BLaER1 treated with 17β-estradiol and CSF1 and Interleukin-3, amounts not matched to agents 10 nM and 100 nM (cell line): ENCODE measurements around the gene FARS2.

Source experiments
- H3K27ac ChIP-seq, 11 experiments: shearing (Covaris generic); formaldehyde crosslinking; 2 replicates each; pipeline ENCODE4 v1.8.1; 2022
- H3K27me3 ChIP-seq, 11 experiments: shearing (Covaris generic); formaldehyde crosslinking; 2 replicates each; pipeline ENCODE4 v1.8.1; 2022
- H3K36me3 ChIP-seq, 11 experiments: shearing (Covaris generic); formaldehyde crosslinking; 2 replicates each; pipeline ENCODE4 v1.8.1; 2022
- H3K4me1 ChIP-seq, 10 experiments: shearing (Covaris generic); formaldehyde crosslinking; 2 replicates each; pipeline ENCODE4 v1.8.1; 2022
- H3K4me2 ChIP-seq, 11 experiments: shearing (Covaris generic); formaldehyde crosslinking; 2 replicates each; pipeline ENCODE4 v1.8.1; 2022
- H3K4me3 ChIP-seq, 10 experiments: shearing (Covaris generic); formaldehyde crosslinking; 2 replicates each; pipeline ENCODE4 v1.8.1; 2022
- H3K9ac ChIP-seq, 11 experiments: shearing (Covaris generic); formaldehyde crosslinking; 2 replicates each; pipeline ENCODE4 v1.8.1; 2022
- H3K9me3 ChIP-seq, 11 experiments: shearing (Covaris generic); formaldehyde crosslinking; replicated peaks in 1 of 11; 2 replicates each; pipeline ENCODE4 v1.8.1; 2022
- H4K20me1 ChIP-seq, 11 experiments: shearing (Covaris generic); formaldehyde crosslinking; 2 replicates each; pipeline ENCODE4 v1.8.1; 2022
- Cebpa-rat ChIP-seq, 11 experiments: shearing (Covaris generic); IDR thresholded peaks; 2 replicates each; pipeline ENCODE4 v1.8.1; 2022

FARS2 gene

GRCh38 chr6:5475779-5476178 lies 214.5 kb downstream of the FARS2 start:
- H3K4me3 ChIP-seq = no peak overlapping the region
- H3K27ac ChIP-seq = no peak overlapping the region
- no peaks in the 10 kb centered on the region for H4K20me1 ChIP-seq
- no peak overlapping the region for H3K4me2 ChIP-seq
- no peaks in the 10 kb centered on the region for H3K9me3 ChIP-seq
- no peaks in the 10 kb centered on the region for H3K27me3 ChIP-seq
- no peak overlapping the region for H3K9ac ChIP-seq
- TF ChIP-seq Cebpa-rat (IDR thresholded peaks at IDR 0.05) = no peak
- no peaks in the 10 kb centered on the region for H3K36me3 ChIP-seq
- peaks cover 0 to 14% (median 11%) of the 10 kb centered on the region in 10 experiments; a peak in 11 of 20 replicates for H3K4me1 ChIP-seq

- Histone ChIP-seq H3K36me3 (no peaks in the 10 kb centered on the region; a peak in 1 of 22 replicates), H3K27me3 (no peaks in the 10 kb centered on the region), H3K4me1 (no peaks in the 10 kb centered on the region; a peak in 2 of 20 replicates), H3K27ac (no peak overlapping the region), H4K20me1 (0 out of 22 replicates have a peak, but pooled peaks cover 0 to 6% (median 0%) of the 10 kb centered on the region in 11 experiments), H3K4me2 (no peak overlapping the region), H3K9ac (no peak overlapping the region), H3K4me3 (no peak overlapping the region), H3K9me3 (no peaks in the 10 kb centered on the region)
- TF ChIP-seq Cebpa-rat (IDR thresholded peaks at IDR 0.05) = no peak
Measured at GRCh38 chr6:5478380-5478779, 217.1 kb downstream of the FARS2 start.

GRCh38 chr6:5481033-5481432 lies 219.7 kb downstream of the FARS2 start:
- Histone ChIP-seq H3K4me3 (no peak overlapping the region), H3K36me3 (no peaks in the 10 kb centered on the region; a peak in 1 of 22 replicates), H3K27me3 (no peaks in the 10 kb centered on the region), H3K27ac (no peak overlapping the region), H4K20me1 (peaks cover 0 to 6% (median 0%) of the 10 kb centered on the region in 11 experiments; a peak in 1 of 22 replicates), H3K4me2 (no peak overlapping the region), H3K4me1 (no peaks in the 10 kb centered on the region; a peak in 2 of 20 replicates), H3K9me3 (no peaks in the 10 kb centered on the region), H3K9ac (no peak overlapping the region)
- no peak for TF ChIP-seq Cebpa-rat (IDR thresholded peaks at IDR 0.05)

GRCh38 chr6:5481750-5482149 lies 220.4 kb downstream of the FARS2 start:
- Histone ChIP-seq H3K27me3 (no peaks in the 10 kb centered on the region), H3K36me3 (peaks cover 0 to 1% (median 0%) of the 10 kb centered on the region in 11 experiments; a peak in 2 of 22 replicates), H3K4me1 (no peaks in the 10 kb centered on the region; a peak in 2 of 20 replicates), H3K27ac (no peak overlapping the region), H3K4me2 (no peak overlapping the region), H3K9ac (no peak overlapping the region), H4K20me1 (peaks cover 0 to 6% (median 0%) of the 10 kb centered on the region in 11 experiments; a peak in 1 of 22 replicates), H3K9me3 (no peaks in the 10 kb centered on the region), H3K4me3 (no peak overlapping the region)
- no peak for TF ChIP-seq Cebpa-rat (IDR thresholded peaks at IDR 0.05)

GRCh38 chr6:5482619-5483018 lies 221.3 kb downstream of the FARS2 start:
- H3K9ac ChIP-seq = no peak overlapping the region
- peaks cover 0 to 6% (median 0%) of the 10 kb centered on the region in 11 experiments; a peak in 1 of 22 replicates for H4K20me1 ChIP-seq
- H3K4me3 ChIP-seq = no peak overlapping the region
- H3K36me3 ChIP-seq = peaks cover 0 to 9% (median 6%) of the 10 kb centered on the region in 11 experiments; a peak in 10 of 22 replicates
- H3K9me3 ChIP-seq = no peaks in the 10 kb centered on the region
- H3K27ac ChIP-seq = no peak overlapping the region
- H3K27me3 ChIP-seq = no peaks in the 10 kb centered on the region
- no peak overlapping the region for H3K4me2 ChIP-seq
- H3K4me1 ChIP-seq = no peaks in the 10 kb centered on the region; a peak in 2 of 20 replicates
- TF ChIP-seq Cebpa-rat (IDR thresholded peaks at IDR 0.05) = no peak

- H3K4me2 ChIP-seq = no peak overlapping the region
- H3K4me1 ChIP-seq = no peaks in the 10 kb centered on the region; a peak in 2 of 20 replicates
- no peaks in the 10 kb centered on the region for H3K9me3 ChIP-seq
- H3K27me3 ChIP-seq = no peaks in the 10 kb centered on the region
- no peak overlapping the region for H3K4me3 ChIP-seq
- no peak overlapping the region for H3K27ac ChIP-seq
- peaks cover 0 to 6% (median 0%) of the 10 kb centered on the region in 11 experiments; a peak in 1 of 22 replicates for H4K20me1 ChIP-seq
- peaks cover 0 to 12% (median 8%) of the 10 kb centered on the region in 11 experiments; a peak in 10 of 22 replicates for H3K36me3 ChIP-seq
- no peak overlapping the region for H3K9ac ChIP-seq
- TF ChIP-seq Cebpa-rat (IDR thresholded peaks at IDR 0.05) = no peak
Measured at GRCh38 chr6:5484692-5485091, 223.4 kb downstream of the FARS2 start.

- no peaks in the 10 kb centered on the region for H3K9me3 ChIP-seq
- H3K4me2 ChIP-seq = no peak overlapping the region
- peaks cover 0 to 12% (median 8%) of the 10 kb centered on the region in 11 experiments; a peak in 11 of 22 replicates for H3K36me3 ChIP-seq
- no peak for TF ChIP-seq Cebpa-rat (IDR thresholded peaks at IDR 0.05)
- H4K20me1 ChIP-seq = peaks cover 0 to 6% (median 0%) of the 10 kb centered on the region in 11 experiments; a peak in 1 of 22 replicates
- H3K4me1 ChIP-seq = no peaks in the 10 kb centered on the region; a peak in 1 of 20 replicates
- no peak overlapping the region for H3K27ac ChIP-seq
- no peaks in the 10 kb centered on the region for H3K27me3 ChIP-seq
- no peak overlapping the region for H3K9ac ChIP-seq
- H3K4me3 ChIP-seq = no peak overlapping the region
Measured at GRCh38 chr6:5486214-5486613, 224.9 kb downstream of the FARS2 start.

- H3K4me2 ChIP-seq = no peak overlapping the region
- H3K9ac ChIP-seq = no peak overlapping the region
- H3K4me3 ChIP-seq = no peak overlapping the region
- H3K9me3 ChIP-seq = no peaks in the 10 kb centered on the region
- no peak overlapping the region for H3K27ac ChIP-seq
- TF ChIP-seq Cebpa-rat (IDR thresholded peaks at IDR 0.05) = no peak
- no peaks in the 10 kb centered on the region for H3K27me3 ChIP-seq
- peaks cover 0 to 14% (median 9%) of the 10 kb centered on the region in 11 experiments; a peak in 11 of 22 replicates for H3K36me3 ChIP-seq
- no peaks in the 10 kb centered on the region for H3K4me1 ChIP-seq
- no peaks in the 10 kb centered on the region for H4K20me1 ChIP-seq
Measured at GRCh38 chr6:5490501-5491069, 229.3 kb downstream of the FARS2 start.

- H3K9ac ChIP-seq = no peak overlapping the region
- H3K9me3 ChIP-seq = no peaks in the 10 kb centered on the region
- H3K4me1 ChIP-seq = peaks cover 0 to 7% (median 1%) of the 10 kb centered on the region in 10 experiments; a peak in 6 of 20 replicates
- TF ChIP-seq Cebpa-rat (IDR thresholded peaks at IDR 0.05) = no peak
- H3K27me3 ChIP-seq = no peaks in the 10 kb centered on the region
- H3K4me2 ChIP-seq = no peak overlapping the region
- H3K36me3 ChIP-seq = peaks cover 0 to 9% (median 5%) of the 10 kb centered on the region in 11 experiments; a peak in 10 of 22 replicates
- no peak overlapping the region for H3K27ac ChIP-seq
- H4K20me1 ChIP-seq = no peaks in the 10 kb centered on the region
- no peak overlapping the region for H3K4me3 ChIP-seq
Measured at GRCh38 chr6:5492356-5492755, 231.0 kb downstream of the FARS2 start.

- Histone ChIP-seq H3K9ac (no peak overlapping the region), H3K4me2 (no peak overlapping the region), H3K27me3 (no peaks in the 10 kb centered on the region), H4K20me1 (no peaks in the 10 kb centered on the region), H3K27ac (no peak overlapping the region), H3K9me3 (no peaks in the 10 kb centered on the region), H3K4me1 (peaks cover 11 to 21% (median 13%) of the 10 kb centered on the region in 10 experiments; a peak in 18 of 20 replicates), H3K4me3 (no peak overlapping the region), H3K36me3 (peaks cover 0 to 5% (median 0%) of the 10 kb centered on the region in 11 experiments; a peak in 2 of 22 replicates)
- no peak for TF ChIP-seq Cebpa-rat (IDR thresholded peaks at IDR 0.05)
Measured at GRCh38 chr6:5493806-5494205, 232.5 kb downstream of the FARS2 start.
